ENCODE data around the gene DLG1. TPM values are rescaled to one million over a fixed set of nuclear protein-coding genes. Genes with fewer than 3 reads are reported as not detected.
"Not testable (repeated sequence)": the region's sequence is repeated elsewhere in the genome, so short reads cannot be mapped to it uniquely, and the experiment has no call there.

DLG1 gene
- total RNA-seq, 2 experiments from 2014 or later = 58.8 to 78.4 TPM

- ATAC-seq (no peak), DNase-seq (no peak)
- no peak overlapping the region for H3K27ac Mint-ChIP-seq
- intact Hi-C loops (cut with DNase I, micrococcal nuclease) = no loop called here
- H3K36me3 Mint-ChIP-seq (ENCODE audit: low read depth) = peaks cover 14% of the 10 kb centered on the region
- H3K4me1 Mint-ChIP-seq = peaks cover 44% of the 10 kb centered on the region
- no peaks in the 10 kb centered on the region for H3K27me3 Mint-ChIP-seq
- ChIA-PET CTCF (interaction anchor here (0.7 to 1.4 kb wide), 4 partner anchors 13 to 421 kb away, joined by 3 to 5 read pairs (median 4); no protein-coding TSS in a partner anchor), POLR2A (no interaction called here)
- H3K4me3 Mint-ChIP-seq = no peak overlapping the region
- peaks cover 10% of the 10 kb centered on the region for H3K9me3 Mint-ChIP-seq (ENCODE audit: low read depth)
Observed at GRCh38 chr3:197209366-197210260, 88.8 kb downstream of the DLG1 start.

GRCh38 chr3:197206913-197207312 is 91.5 kb downstream of the DLG1 start:
- intact Hi-C loops (cut with DNase I, micrococcal nuclease) = no loop called here
- POLR2A ChIA-PET = no interaction called here
- ATAC-seq (no peak), DNase-seq (no peak)
- H3K36me3 Mint-ChIP-seq (ENCODE audit: low read depth) = peaks cover 9% of the 10 kb centered on the region
- H3K27ac Mint-ChIP-seq = no peak overlapping the region
- H3K4me1 Mint-ChIP-seq = peaks cover 69% of the 10 kb centered on the region
- CTCF ChIA-PET = no interaction called here
- H3K4me3 Mint-ChIP-seq = no peak overlapping the region
- peaks cover 8% of the 10 kb centered on the region for H3K9me3 Mint-ChIP-seq (ENCODE audit: low read depth)
- H3K27me3 Mint-ChIP-seq = no peaks in the 10 kb centered on the region

DNA sequence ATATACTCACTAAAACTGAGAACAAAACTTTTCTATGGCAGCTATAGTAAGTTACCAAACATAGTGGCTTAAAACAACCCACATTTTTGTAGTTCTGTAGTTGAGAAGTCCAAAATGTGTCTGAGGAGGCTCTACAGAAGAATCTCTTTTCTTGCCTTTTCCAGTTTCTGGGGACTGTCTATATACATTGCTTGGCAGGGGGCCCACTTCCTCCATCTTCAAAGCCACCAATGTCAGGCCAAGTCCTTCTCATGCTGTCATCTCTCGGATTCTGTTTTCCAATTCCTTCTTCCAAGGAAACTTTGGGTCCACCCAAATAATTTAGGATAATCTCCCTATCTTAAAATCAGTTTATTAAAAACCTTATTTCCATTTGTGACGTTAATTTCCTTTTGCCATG is 92.7 kb downstream of the DLG1 start:
- Mint-ChIP-seq H3K4me1 (peaks cover 64% of the 10 kb centered on the region), H3K36me3 (ENCODE audit: low read depth) (peaks cover 3% of the 10 kb centered on the region), H3K4me3 (no peak overlapping the region), H3K27me3 (no peaks in the 10 kb centered on the region), H3K9me3 (ENCODE audit: low read depth) (no peaks in the 10 kb centered on the region), H3K27ac (no peak overlapping the region)
- no peak for DNase-seq
- intact Hi-C loops (cut with DNase I, micrococcal nuclease) = no loop called here
- ChIA-PET CTCF (interaction anchor here (0.6 to 1.4 kb wide), 4 partner anchors 15 to 304 kb away, joined by 3 to 5 read pairs (median 4); no protein-coding TSS in a partner anchor), POLR2A (no interaction called here)
- no peak for ATAC-seq

- Mint-ChIP-seq H3K36me3 (ENCODE audit: low read depth) (peaks cover 5% of the 10 kb centered on the region), H3K27ac (no peak overlapping the region), H3K27me3 (no peaks in the 10 kb centered on the region), H3K9me3 (ENCODE audit: low read depth) (no peaks in the 10 kb centered on the region), H3K4me3 (no peak overlapping the region), H3K4me1 (peaks cover 66% of the 10 kb centered on the region)
- CTCF ChIA-PET = interaction anchor here (0.7 to 1.4 kb wide), 3 partner anchors 16 to 52 kb away, joined by 3 to 5 read pairs (median 4); no protein-coding TSS in a partner anchor
- intact Hi-C loops (cut with DNase I, micrococcal nuclease) = no loop called here
- POLR2A ChIA-PET = no interaction called here
- DNase-seq = no peak
- no peak for ATAC-seq
Observed at GRCh38 chr3:197205265-197205664, 93.1 kb downstream of the DLG1 start.

DNA sequence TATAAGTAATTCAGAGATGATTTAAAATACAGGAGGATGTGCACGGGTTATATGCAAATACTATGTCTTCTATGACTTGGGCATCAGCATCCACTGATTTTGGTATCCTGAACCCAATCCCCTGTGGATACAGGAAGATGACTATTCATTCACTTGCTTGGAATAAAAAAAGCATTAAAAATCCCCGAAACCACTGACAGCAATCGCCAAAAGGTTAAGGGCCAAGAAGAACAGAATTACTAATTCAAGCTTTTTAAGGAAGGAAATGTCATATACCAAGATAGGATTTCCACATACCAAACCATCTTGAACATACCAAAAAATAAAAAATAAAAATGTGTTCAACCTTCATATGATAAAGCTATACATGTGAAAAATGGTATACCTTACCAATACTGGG is 93.7 kb downstream of the DLG1 start:
- intact Hi-C loops (cut with DNase I, micrococcal nuclease) = no loop called here
- H3K4me3 Mint-ChIP-seq = no peak overlapping the region
- ATAC-seq = no peak
- no peaks in the 10 kb centered on the region for H3K9me3 Mint-ChIP-seq (ENCODE audit: low read depth)
- H3K36me3 Mint-ChIP-seq (ENCODE audit: low read depth) = peaks cover 5% of the 10 kb centered on the region
- H3K4me1 Mint-ChIP-seq = peaks cover 62% of the 10 kb centered on the region
- no peak overlapping the region for H3K27ac Mint-ChIP-seq
- POLR2A ChIA-PET = interaction anchor here (0.7 kb wide), 1 partner anchor 29 kb away, joined by 4 read pairs; no protein-coding TSS in a partner anchor
- CTCF ChIA-PET = interaction anchor here (0.5 to 1.5 kb wide), 6 partner anchors 16 to 331 kb away, joined by 3 to 5 read pairs (median 4); no protein-coding TSS in a partner anchor
- DNase-seq = no peak
- H3K27me3 Mint-ChIP-seq = no peaks in the 10 kb centered on the region

GRCh38 chr3:197203714-197204146 is 94.7 kb downstream of the DLG1 start:
- H3K9me3 Mint-ChIP-seq (ENCODE audit: low read depth) = no peaks in the 10 kb centered on the region
- H3K27ac Mint-ChIP-seq = no peak overlapping the region
- H3K36me3 Mint-ChIP-seq (ENCODE audit: low read depth) = peaks cover 5% of the 10 kb centered on the region
- intact Hi-C loops (cut with DNase I, micrococcal nuclease) = no loop called here
- ChIA-PET POLR2A (interaction anchor here (0.7 kb wide), 1 partner anchor 30 kb away, joined by 4 read pairs; no protein-coding TSS in a partner anchor), CTCF (interaction anchor here (0.8 to 1.5 kb wide), 3 partner anchors 15 to 200 kb away, joined by 3 to 5 read pairs (median 4); no protein-coding TSS in a partner anchor)
- H3K27me3 Mint-ChIP-seq = no peaks in the 10 kb centered on the region
- DNase-seq (no peak), ATAC-seq (peak; percentile 16)
- H3K4me1 Mint-ChIP-seq = peaks cover 54% of the 10 kb centered on the region
- no peak overlapping the region for H3K4me3 Mint-ChIP-seq

DNA sequence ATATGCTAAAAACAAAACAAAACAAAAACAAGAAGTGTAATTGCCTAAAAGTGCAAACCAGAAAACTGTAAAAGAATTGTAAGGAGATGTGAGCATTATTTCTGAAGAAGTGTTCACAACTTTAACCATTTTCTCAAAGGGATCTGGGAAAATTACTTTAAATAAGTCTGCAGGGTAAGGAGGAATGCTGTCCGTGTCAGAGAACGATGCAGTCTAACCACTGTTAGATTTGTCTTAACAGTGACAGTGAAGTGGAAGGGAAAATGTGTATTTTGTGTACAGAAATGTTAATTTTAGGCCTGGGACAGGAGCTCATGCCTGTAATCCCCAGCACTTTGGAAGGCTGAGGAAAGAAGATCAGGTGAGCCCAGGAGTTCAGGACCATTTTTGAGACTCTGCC is 95.7 kb downstream of the DLG1 start:
- Mint-ChIP-seq H3K4me1 (peaks cover 51% of the 10 kb centered on the region), H3K9me3 (ENCODE audit: low read depth) (no peaks in the 10 kb centered on the region)
- intact Hi-C loops (cut with DNase I, micrococcal nuclease) = no loop called here

DNA sequence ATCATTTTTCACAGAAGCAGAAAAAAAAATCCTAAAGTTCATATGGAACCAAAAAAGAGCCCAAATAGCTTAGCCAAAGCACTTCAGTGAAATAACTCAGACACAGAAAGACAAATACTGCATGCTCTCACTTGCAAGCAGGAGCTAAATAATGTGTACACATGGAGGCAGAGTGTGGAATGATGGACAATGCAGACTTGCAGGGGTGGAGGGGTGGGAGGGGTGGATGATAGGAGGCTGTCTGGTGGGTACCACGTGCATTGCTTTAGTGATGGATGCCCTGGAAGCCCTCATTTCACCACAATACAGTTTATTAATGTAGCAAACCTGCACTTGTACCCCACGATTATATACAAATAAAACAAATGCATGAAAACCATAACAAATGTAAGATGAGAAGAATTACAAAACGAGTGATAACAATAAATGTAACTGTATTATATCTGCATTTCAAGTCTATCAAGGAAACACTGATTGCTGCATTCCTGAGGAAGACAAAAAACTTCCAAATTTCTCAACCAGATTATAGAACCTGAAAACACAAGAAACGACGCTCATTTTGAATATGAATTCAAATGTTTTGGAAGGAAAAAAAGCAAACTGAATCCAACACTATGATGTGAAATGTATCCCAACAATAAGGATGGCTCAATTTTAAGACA is 96.5 kb downstream of the DLG1 start:
- no peak overlapping the region for H3K27ac Mint-ChIP-seq
- ChIA-PET POLR2A (no interaction called here), CTCF (no interaction called here)
- DNase-seq (no peak), ATAC-seq (no peak)
- no peaks in the 10 kb centered on the region for H3K27me3 Mint-ChIP-seq
- H3K4me3 Mint-ChIP-seq = no peak overlapping the region
- H3K9me3 Mint-ChIP-seq (ENCODE audit: low read depth) = no peaks in the 10 kb centered on the region
- H3K4me1 Mint-ChIP-seq = peaks cover 53% of the 10 kb centered on the region
- intact Hi-C loops (cut with DNase I, micrococcal nuclease) = no loop called here
- H3K36me3 Mint-ChIP-seq (ENCODE audit: low read depth) = peaks cover 5% of the 10 kb centered on the region

More for the DNA sequence above, 95.7 kb downstream of the DLG1 start:
- POLR2A ChIA-PET = no interaction called here
- no peak overlapping the region for H3K4me3 Mint-ChIP-seq
- ATAC-seq (no peak), DNase-seq (no peak)
- H3K36me3 Mint-ChIP-seq (ENCODE audit: low read depth) = peaks cover 5% of the 10 kb centered on the region
- no peaks in the 10 kb centered on the region for H3K27me3 Mint-ChIP-seq
- H3K27ac Mint-ChIP-seq = no peak overlapping the region
- CTCF ChIA-PET = no interaction called here

DNA sequence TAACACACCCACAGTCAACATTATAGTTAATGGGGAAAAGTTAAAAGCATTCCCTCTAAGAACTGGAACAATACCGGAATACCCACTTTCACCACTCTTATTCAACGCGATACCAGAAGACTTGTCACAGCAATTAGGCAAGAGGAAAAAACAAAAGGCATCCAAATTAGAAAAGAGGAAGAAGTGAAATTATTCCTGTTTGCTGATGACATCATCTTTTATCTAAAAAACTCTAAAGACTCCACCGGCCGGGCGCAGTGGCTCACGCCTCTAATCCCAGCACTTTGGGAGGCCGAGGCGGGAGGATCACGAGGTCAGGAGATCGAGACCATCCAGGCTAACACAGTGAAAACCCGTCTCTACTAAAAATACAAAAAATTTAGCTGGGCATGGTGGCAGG is 97.6 kb downstream of the DLG1 start:
- CTCF ChIA-PET; H3K4me3 Mint-ChIP-seq; H3K36me3 Mint-ChIP-seq (ENCODE audit: low read depth); POLR2A ChIA-PET; H3K27ac Mint-ChIP-seq; H3K27me3 Mint-ChIP-seq; intact Hi-C loops (cut with DNase I, micrococcal nuclease); H3K9me3 Mint-ChIP-seq (ENCODE audit: low read depth); DNase-seq; ATAC-seq: not testable (repeated sequence)
- H3K4me1 Mint-ChIP-seq = peaks cover 50% of the 10 kb centered on the region

GRCh38 chr3:197197334-197197733 is 101.1 kb downstream of the DLG1 start:
- CTCF ChIA-PET = interaction anchor here (0.8 kb wide), 2 partner anchors 25 to 71 kb away, joined by 3 read pairs; no protein-coding TSS in a partner anchor
- H3K4me3 Mint-ChIP-seq = no peak overlapping the region

DNA sequence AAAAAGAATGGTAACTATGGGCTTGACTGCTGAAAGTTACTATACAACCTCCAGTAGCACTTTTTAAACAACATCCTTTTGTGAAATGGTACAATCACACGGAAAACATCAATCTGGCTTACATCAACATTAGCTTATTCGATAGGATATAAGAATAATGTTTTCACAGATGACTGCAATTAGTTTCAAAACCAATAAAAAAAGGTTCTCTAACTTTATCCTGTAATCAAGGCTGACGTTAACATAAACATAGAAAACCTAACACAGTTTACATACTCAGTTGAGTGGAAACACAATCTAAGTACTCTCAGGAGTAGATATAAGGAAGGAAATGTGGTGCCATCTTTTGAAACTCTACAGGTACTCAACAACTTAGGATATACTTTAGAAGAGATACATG is 102.2 kb downstream of the DLG1 start:
- Mint-ChIP-seq H3K4me3 (no peak overlapping the region), H3K36me3 (ENCODE audit: low read depth) (peaks cover 7% of the 10 kb centered on the region), H3K27ac (no peak overlapping the region), H3K4me1 (peaks cover 12% of the 10 kb centered on the region), H3K9me3 (ENCODE audit: low read depth) (no peaks in the 10 kb centered on the region), H3K27me3 (no peaks in the 10 kb centered on the region)
- ChIA-PET POLR2A (no interaction called here), CTCF (interaction anchor here (0.6 kb wide), 1 partner anchor 289 kb away, joined by 4 read pairs; no protein-coding TSS in a partner anchor)
- DNase-seq = no peak
- intact Hi-C loops (cut with DNase I, micrococcal nuclease) = no loop called here
- ATAC-seq = no peak

More at GRCh38 chr3:197197334-197197733, 101.1 kb downstream of the DLG1 start:
- intact Hi-C loops (cut with DNase I, micrococcal nuclease) = no loop called here
- POLR2A ChIA-PET = no interaction called here
- Mint-ChIP-seq H3K4me1 (peaks cover 17% of the 10 kb centered on the region), H3K36me3 (ENCODE audit: low read depth) (peaks cover 7% of the 10 kb centered on the region), H3K9me3 (ENCODE audit: low read depth) (no peaks in the 10 kb centered on the region), H3K27ac (no peak overlapping the region), H3K27me3 (no peaks in the 10 kb centered on the region)
- DNase-seq (no peak), ATAC-seq (no peak)

All from activated CD4-positive, alpha-beta T cell treated with anti-CD3 and anti-CD28 coated beads for 36 hours (primary cell).